ENCODE results near the gene RACGAP1.

GRCh38 chr12:49941556-49942511 lies 83.5 kb downstream of the RACGAP1 start:
- TF ChIP-seq ARNTL (CRISPR knock-in tag; IDR thresholded peaks at IDR 0.05; ENCODE audit: borderline replicate concordance, low read depth) (no peak), ISL1 (CRISPR knock-in tag; IDR thresholded peaks at IDR 0.05) (no peak), CREB5 (CRISPR knock-in tag; IDR thresholded peaks at IDR 0.05; ENCODE audit: low read depth) (no peak), ZC3H10 (CRISPR knock-in tag; IDR thresholded peaks at IDR 0.05) (no peak)
